Glomerular endothelial cell (primary cell): ENCODE results near the gene RBM6. TPM values are rescaled to one million over a fixed set of nuclear protein-coding genes. Genes with fewer than 3 reads are reported as not detected.
A peak's percentile ranks its signal among the peaks of the same experiment; 100 is the strongest.
"Not testable (repeated sequence)": the region's sequence is repeated elsewhere in the genome, so short reads cannot be mapped to it uniquely, and the experiment has no call there.

Experiments used
- DNase-seq: peaks from one replicate; pipeline ENCODE4 v3.0.0-alpha.2; 2011; ENCODE audit warnings: low read depth, low spot score; ENCODE audit errors: extremely low read depth
- total RNA-seq: library from RNA; depleted of rRNA; stranded (reverse); fragments of >200 nt; gene quantifications from 2 replicates; pipeline ENCODE4 v1.2.3, GENCODE V29; 2015

RBM6 gene
- 45.8 and 61.6 TPM in 2 replicates for total RNA-seq

DNA sequence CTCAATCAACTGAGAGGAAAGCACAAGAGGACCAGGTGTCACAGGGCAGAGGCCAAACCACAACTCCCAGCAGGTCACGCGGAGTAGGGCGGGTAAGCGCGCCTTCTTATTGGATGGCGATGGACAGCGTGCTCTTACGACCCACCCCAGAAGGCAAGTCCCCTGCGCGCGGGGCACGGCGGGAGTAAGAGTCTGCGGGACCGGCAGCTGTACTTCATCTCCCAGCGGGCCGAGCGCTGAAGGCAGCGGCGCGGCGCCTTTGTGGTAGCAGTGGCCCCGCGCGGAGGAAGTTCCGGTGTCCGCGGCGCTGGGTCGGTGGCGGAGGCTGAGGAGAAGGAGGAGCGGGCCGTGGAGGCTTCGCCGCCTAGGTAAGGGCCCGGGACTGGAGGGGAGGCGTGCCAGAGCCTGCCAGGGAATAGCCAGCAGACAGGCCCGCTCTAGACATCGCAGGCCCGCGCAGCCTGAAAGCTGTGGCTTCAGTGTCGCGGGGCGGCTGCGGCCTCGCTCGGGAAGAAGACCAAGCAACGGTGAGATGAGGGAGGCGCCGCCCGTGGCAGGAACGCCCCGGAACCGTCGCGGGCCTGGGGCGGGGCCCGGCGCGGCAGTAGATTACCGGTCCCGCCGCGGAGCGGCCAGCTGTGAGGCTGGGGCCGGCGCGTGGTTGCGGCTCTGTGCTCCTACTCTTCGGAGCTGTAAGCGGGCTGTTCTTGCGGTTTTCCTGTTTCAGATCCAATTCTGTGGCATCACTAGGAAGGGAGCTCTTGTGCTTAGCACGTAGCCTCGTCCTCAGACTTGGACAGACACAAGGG is at the start of gene RBM6:
Gene RBM6 (plus strand): TSS at position 293 of the 809 bp plus-strand sequence. CDS start 22,492 bp downstream, outside the sequence.
- DNase-seq: peak; percentile 55

- DNase-seq: no peak
Measured at GRCh38 chr3:49895791-49896190, 44.2 kb upstream of the RBM6 start.

DNA sequence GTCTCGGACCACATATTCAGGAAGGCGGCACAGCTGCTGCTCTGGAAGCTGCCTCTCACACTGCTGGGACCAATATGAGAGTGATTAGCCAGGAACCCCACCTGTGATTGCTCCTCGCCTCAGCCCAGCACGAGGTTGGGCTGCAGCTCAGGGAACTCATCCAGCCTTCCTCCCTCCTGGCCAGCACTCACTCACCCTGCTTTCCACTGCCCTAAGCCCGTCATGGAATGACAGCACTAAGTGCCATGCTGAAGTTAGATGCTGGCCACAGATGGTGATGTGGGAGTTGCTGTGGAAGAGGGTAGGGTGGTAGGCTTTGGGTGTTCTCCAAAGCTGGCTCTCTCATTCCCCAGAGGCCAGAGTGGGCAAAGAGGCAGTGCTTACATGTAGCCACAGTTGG is 43.6 kb upstream of the RBM6 start:
- DNase-seq: no peak

DNA sequence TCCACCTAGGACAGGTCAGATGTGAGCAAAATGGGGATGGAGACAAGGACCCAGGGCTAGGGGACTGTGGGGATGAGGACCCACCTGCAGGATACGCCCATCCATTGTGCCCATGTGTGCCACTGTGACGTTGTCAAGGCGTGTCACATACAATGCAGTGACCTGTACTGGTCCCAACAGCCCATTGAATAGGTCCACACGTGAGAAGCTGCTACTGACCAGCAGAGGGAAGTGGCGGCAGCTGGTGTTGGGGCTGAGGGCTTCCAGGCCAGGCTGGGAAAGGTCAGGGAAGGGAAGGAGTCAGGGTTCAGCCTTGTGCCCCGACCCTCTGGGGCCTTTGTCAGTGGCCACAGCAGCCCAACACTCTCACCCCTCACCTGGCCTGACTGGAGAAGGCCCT is 41.0 kb upstream of the RBM6 start:
- no peak for DNase-seq

DNA sequence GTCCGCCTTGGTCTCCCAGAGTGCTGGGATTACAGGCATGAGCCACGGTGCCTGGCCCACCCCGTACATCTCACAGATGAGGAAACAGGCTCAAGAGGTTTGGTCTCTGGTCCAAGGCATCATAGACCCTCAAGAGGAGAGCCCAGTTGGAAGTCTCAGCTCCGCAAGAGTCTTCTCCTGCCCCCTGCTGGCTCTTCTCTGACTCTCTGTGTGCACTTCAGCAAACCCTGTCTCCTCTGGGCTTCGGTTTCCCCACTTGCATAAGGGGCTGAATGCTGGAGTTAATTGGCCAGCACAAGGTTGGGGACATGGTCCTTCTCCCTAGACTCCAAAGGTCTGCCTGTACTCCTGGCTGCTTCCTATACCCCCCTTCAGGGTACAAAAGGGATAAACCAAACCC is 40.1 kb upstream of the RBM6 start:
- DNase-seq: no peak

DNA sequence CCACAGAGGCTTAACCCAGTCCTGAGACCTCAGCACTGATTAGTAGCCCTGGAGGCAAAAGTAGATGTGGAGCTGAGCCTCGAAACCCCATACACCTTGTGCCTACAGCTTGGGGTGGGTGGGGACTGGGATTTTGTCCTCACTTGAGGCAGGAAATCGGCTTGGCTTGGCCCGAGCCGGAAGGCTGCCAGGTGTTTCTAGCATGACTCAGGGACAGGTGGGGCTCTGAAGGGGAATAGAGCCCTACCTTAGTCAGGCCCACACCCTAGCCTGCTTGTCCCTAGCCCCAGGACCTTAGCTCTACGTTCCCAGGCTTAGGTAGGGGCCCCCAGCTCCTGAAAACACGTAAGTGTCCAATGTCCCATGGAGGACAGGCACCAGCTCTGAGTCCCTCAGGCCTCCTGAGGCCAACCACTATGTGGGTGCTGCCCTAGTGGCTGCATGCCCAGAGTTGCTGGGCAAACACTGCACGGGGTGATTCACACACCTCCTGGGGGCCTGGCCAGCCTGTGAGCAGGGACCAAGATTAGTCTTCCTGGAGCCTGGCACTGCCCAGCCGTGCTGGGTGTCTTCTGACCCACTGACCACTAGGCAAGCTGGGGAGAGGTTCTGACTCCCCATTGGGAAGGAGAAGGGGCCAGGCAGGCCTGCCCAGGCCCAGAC is 39.3 kb upstream of the RBM6 start:
- DNase-seq: no peak

DNA sequence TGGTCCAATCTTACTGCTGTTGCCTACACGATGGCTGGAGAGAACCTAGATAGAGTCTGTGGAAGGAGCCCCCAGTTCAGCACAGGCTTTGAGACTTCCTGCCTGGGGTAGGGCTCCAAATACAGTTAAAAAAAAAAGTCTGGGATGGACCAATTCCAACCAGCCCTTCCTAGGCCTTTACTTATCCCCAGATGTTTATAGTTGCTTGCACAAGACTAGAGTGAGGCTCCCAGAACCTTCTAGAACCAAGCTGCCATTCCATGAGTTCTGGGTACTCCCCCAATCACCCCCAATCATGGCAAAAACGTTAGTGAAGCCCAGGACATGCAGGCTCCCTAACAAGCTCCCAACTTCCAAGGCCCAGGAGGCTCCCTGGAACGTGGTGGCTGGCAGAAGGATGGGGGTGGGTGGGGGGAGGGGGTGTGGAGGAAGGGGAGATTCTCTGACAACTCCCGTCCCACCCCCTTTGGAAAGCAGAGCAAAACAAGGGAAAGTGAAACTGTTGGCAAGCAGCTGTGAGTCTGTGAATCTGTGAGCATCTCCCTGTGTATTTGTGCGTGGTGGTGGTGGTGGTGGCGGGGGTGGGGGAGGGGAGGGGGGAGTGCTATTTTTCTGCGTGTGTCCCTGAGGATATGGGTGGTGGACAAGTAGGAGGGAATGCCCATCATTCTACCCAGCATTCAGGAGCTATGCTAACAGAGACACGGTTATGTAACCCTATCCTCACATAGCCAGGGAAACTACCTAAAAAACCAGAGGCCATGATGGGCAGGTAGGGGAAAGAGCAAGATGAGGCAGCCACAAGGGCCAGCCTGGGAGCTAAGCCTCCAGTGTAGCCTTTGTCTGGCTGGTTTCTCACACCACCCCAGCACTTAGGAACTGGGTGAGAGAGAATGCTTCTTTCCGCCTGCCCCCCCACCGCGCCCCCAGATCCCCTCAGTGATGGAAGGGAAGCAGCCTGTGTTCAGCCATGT is 38.3 kb upstream of the RBM6 start:
- no peak for DNase-seq

DNA sequence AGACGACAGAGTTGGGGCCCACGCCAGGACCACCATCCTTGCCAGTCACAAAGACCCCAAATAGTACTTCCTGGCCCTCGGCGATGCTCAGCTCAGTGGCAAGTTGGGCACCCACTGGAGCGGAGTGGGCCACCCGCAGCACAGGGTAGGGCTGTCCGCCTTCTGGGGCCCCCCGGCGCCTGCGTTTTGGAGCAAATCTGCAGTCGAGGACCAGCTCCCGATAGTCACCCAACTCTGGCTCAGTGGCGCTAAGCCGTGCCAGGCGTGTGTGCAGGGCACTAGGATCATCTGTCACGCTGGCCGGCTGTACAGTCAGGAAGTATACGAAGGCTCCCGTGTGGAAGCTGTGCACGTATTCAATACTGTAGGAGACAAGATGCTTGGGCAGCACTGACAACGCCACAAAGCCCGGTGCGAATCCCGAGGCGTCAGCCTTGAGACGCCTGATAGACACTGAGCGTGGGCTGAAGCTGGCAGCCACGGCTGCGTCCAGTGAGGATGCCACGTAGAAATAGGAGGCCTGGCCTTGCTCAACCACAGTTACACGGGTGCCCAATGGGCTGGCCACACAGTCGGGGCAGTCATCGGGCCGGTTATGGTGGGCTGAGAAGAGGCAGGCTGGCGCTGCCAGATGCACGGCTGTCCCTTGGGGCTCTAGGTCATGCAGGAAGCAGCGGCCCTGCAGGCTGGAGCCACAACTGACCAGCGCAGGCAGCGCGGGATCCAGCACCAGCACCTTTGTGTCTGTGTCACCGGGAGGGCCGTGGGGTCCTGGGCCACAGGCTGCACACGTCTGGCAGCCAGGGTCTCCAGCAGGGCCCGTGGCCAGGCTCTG is 37.2 kb upstream of the RBM6 start:
- DNase-seq: no peak

- DNase-seq: no peak
Measured at GRCh38 chr3:49903451-49904424, 36.2 kb upstream of the RBM6 start, which contains the start of gene MST1R. Gene MST1R (minus strand): TSS chr3:49903873. CDS start chr3:49903609, 264 bp downstream.

DNA sequence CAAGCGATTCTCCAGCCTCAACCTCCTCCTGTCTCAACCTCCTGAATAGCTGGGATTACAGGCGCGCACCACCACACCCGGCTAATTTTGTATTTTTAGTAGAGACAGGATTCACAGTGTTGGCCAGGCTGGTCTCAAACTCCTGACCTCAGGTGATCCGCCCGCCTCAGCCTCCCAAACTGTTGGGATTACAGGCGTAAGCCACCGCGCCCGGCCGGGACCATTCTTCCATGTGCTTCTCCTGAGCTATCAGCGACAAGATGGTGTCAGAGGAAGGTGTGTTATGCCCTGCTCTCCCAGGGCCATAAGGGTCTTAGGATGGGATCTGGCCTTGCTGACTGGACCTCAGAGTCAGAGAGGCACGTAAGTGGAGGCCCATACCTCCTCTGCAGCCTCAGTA is 35.5 kb upstream of the RBM6 start:
- DNase-seq: not testable (repeated sequence)

DNA sequence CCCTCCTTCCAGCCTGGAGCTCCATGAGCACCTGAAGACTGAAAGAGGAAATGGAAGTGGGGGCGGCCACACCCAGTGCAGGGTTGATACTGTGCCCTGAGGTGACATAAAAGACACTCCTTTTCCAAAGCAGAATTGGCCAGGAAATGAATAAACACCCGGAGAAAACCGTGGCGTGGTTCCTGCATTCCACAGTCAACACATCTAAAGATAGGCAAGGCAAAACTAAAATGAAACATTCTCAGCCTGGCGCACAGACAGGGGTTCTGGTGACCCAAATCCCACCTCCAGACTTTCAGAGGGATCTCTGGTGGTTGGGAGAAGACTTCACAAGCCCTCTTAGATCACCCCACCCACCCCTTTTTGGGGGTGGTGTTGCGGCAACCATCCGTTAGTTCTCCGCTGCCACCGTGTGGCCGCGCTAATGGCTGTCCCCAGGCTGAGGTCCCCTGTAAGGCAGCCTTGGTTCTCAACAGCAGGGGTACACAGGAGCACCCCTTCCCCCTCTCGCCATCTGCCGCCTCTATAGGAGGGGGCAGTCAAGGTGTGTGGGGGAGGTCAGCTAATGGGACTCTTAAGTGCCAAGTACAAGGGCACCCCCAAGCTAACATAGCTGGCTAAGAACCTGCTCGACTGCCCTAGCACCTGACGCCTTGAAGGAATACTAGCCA is 33.7 kb upstream of the RBM6 start:
- DNase-seq: no peak

DNA sequence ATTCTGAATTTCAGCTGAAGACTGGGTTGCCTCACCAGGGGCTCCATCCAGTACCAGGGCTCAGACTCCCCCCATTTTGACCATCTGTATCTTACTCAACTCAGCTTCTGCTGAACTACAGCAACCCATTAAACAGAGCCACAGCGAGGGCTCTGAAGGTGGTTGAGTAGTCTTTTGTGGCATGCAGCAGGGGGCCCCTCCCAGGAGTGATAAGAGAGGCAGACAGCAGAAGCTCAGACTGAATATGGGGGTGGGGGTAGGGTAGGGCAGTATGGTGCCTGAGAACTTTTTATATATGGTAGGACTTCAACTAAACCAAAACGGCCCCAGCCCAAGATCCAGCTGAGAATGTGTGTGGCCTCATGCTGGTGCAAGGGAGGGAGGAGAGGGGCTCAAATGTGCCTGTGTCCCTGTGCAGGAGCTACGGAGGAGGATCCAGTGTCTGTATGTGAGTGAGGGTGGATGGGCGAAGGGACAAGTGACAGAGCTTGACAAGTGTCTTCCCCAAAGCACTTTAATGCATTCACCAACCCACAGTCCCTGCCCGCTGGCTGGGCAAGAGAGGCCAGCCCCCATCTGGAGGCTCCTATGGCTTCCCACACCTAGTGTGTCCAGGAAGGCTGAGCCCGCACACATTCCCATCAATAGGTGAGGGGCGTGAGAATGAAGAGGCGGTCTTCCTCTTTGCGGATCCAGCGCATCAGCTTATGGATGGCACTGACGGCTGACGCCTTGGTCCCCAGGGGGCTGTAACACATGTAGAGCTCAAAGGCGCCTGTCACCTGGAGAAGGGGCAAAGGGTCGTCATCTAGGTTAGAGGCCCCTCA is 31.4 kb upstream of the RBM6 start:
- DNase-seq: no peak

DNA sequence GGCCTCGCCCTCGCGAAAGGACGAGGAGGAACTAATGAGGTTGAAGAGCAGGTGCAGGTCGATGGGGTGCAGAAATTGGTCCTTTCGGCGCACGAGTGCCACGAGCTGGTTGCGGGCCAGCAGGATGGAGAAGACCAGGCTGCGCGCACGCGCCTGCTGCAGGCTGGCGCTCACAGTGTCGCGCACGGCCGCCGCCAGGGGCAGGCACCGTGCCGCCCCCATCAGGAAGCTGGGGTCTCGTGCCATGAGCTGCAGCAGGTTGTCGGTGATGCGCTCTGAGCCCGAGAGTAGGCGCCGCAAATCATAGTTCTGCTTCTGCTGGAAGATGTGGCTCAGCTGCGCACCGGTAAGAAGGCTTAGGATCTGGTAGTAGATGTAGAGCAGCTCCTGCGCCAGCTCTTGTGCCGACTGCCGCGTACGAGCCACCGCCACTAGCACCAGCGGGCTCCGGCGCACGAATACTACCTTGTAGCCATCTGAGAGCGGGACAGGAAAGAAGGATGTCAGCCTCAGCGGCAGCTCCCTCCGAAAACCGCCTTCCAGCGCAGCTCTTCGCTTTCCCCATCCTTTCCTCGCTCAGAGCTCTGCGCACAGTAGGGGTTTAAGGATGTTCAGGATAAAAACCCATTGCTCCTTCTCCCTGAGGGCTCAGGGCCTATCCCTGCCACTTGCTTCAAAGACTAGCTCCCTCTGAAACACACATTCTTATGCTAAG is 29.4 kb upstream of the RBM6 start:
- DNase-seq: no peak

- no peak for DNase-seq
Measured at GRCh38 chr3:49911124-49911420, 28.9 kb upstream of the RBM6 start.

- DNase-seq: no peak
Measured at GRCh38 chr3:49911611-49912010, 28.3 kb upstream of the RBM6 start.

DNA sequence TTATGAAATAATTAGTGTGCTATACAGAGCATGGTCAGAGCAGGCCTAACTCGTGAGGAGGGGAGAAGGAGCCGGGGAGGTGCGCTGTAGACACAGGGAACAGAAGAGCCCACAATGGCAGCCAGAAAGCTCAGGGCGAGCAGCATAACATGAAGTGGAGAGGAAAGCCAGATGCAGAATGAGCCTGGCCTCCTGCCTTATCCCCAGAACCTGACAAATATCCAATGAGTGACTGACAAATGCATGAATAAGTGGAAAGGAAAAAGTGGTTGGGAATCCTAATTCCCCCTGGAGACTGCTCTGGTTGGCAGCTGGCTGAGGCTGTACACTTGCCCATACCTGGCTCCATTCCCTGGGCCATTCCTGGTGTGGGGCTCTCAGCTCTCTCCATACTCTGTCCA is 27.1 kb upstream of the RBM6 start:
- DNase-seq: no peak

DNA sequence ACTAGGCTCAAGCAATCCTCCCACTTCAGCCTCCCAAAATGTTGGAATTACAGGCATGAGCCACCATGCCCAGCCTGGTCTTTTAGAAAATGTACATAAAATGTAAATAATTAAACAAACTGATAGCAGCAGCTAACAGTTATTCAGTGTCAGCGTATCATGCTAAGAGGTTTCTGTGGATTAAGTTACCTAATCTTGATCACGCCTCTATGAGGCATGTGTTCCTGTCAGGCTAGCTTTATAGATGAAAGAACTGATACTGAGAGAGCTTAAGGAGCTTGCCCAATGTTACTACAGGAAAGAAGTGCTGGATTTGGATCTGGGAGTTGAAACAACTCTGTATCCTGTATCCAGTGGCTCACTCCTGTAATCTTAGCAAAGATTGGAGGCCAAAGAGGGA is 25.0 kb upstream of the RBM6 start:
- DNase-seq: no peak
